ENCODE data around the gene NALCN.

The NALCN gene

DNA sequence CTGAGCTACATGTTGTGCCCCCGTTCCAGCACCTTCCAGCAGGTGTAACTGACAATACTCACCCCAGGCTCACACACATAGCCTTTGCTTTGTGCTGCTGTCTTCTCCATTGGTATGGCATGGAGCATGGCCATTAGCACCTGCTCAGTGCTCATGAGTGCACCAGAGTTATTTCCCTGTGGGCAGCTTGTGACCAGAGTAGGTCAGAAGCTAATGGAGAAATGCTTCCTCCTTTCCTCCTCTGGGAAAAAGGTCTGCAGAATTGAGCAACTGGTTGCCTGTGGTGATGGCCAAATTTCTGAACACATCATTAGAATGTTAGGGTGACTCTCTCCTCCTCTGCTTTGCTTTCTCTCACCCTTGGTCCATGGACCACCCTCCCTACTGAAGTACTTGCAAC, 397.2 kb downstream of the NALCN start:
- no peak for DNase-seq

GRCh38 chr13:101018720-101019119, 397.6 kb downstream of the NALCN start:
- DNase-seq: no peak

DNA sequence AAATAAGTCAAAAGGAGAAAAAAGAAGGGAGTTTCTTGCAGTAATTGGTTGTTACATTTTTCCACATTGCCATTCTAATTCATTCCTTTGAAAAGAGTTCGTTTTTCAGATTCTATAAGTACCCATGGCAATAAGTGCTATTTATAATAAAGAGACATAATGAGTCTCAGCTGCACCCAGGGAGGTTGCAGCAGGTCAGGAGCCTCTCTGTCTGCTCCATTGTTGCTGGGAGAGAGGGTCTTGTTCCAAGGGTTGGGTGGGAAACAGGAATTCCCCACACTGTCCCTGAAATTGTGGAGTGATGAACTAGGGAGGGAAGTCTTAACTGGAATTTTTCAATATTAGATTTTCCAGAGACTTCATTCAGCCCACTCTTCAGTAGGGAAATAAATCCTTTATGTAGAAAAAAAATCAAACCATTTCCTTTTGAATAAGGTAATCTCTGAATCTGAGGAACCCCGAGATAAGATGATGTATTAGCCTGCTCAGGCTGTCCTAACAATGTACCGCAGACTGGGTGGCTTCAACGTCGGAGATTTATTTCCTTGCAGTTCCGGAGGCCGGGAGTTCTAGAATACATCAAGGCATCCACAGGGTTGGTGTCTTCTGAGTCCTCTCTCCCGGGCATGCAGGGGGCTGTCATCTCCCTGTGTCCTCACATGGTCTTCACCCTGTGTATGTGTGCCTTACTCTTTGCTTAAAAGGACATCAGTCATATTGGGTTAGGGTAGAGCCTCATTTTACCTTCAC, 399.0 kb downstream of the NALCN start:
- DNase-seq: no peak

DNA sequence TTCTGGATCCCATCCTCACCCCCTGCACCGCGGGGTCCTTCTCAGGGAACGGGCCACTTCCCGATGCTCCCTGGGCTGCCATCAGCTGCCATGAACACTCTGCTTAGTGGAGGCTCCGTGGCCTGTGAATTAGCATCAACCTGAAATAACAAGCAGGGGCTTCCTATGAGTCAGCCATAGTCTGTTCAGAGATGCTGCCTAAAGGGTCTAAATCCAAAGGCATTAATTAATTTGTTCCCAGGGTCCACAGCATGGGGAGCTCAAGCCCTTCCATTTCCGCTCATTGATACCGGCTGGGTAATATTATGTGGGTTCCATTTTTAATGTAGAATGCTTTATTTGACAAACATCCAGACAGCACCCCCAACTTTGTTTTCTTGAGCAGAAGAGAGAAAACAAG, 399.8 kb downstream of the NALCN start:
- DNase-seq: no peak

DNA sequence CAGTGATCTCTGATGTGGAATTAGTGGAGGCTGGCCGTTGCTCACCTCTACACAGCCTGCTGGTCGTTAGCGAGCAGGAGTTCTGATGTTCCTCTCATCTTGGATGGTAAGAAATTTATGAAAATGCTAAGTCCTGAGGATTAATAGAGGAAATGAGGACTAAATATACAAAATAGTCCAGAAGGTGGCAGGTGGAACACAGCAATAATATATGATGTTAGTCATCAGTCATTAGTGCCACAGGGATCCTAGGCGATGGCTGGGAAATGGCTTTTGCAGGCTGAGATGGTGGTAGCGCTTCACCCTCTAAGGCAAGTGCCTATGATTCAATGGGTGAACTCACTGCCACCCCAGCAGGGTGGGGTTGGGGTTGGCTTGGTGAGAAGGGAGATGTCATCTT, 403.1 kb downstream of the NALCN start:
- DNase-seq: no peak

DNA sequence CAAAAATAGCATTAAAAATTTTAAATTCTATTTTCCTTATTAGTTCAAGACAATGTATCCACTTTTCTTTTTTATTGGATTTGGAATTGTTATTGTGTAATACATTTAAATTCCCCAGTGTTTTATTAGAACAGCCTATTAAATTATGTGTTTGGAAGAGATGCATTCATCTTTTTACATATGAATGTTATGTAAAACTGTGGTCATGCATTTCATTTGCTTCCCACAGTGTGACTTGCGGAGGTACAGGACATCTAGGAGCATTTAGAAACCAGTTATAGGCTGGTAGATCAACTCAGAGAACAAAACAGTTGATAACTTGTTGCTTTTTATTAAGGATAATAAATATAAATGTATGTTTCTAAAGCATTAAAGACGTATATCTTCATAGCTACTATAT, 406.2 kb downstream of the NALCN start:
- DNase-seq: no peak

- DNase-seq: no peak
Observed at GRCh38 chr13:101007245-101007644, 409.1 kb downstream of the NALCN start.

Data from C1 segment of cervical spinal cord (tissue), 14 donors.